ENCODE results near the gene KCNQ5.
A peak's percentile ranks its signal among the peaks of the same experiment; 100 is the strongest.

Gene KCNQ5

DNA sequence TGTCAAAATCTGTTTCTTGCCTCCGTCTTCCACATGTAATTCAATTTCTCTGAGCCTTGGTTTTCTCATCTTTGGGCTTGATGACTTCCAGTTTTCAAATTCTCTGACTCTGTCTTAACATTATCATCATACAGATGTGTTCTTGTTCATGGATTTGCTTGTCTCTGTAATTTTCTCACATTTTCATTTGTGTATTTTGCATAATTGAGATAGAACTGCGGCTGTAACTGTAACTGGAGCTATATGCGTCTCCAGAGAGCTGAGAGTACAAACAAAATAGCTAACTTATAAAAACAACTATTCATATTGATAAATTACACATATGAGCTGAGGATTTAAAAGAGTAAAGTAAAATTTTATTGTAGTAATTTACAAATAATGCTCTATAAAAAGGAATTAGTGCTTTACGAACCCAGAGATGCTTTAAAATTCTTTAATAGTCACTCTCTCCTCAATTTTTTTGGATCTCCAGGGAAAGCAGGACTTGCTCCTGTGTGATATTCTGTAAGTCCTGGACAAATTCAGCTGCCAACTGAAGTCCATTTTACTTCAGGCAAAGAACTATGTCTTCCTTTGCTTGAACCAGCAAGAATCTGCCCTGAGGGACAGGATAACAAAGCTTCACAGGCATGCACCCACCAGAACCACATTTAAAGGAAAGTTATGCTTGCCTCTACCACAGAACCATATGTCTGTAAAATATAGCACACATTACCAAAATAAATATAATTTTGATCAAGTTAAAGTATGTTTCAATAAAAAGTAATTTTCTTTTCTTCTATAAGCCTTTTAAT lies 315.1 kb downstream of the KCNQ5 start:
- no peak for DNase-seq (ENCODE audit: low read depth in 1 of 2, low spot score in 1 of 2)
- no peak for TF ChIP-seq JUND (IDR thresholded peaks at IDR 0.05; ENCODE audit: low read depth)
- in situ Hi-C loops (cut with HindIII; ENCODE audit: low pct_unique_long_range_greater_than_20kb, low sequenced_read_pairs): no loop called here

- no peak for TF ChIP-seq JUND (IDR thresholded peaks at IDR 0.05; ENCODE audit: low read depth)
- no peak for DNase-seq (ENCODE audit: low read depth in 1 of 2, low spot score in 1 of 2)
- in situ Hi-C loops (cut with HindIII; ENCODE audit: low pct_unique_long_range_greater_than_20kb, low sequenced_read_pairs): no loop called here
Observed at GRCh38 chr6:72938104-72938503, 316.2 kb downstream of the KCNQ5 start.

DNA sequence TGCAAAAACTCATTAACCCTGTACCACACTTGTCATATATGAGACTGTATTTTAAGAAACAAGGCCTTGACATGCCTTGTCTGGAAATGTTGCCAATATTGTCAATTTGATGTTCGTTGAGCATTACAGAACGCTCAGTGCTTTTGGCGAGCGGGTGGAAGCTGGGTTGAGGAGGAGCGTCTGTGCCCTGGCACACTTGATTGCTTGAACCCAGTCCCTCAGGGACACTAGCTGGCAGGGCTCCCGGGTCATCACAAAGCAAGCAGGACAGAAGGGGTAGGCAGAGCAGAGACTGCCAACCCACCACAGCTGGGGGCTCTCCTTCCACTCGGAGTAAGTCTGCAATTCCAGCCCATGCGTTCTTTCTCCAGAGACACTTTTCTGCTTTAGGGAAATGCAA lies 317.1 kb downstream of the KCNQ5 start:
- DNase-seq (ENCODE audit: low read depth in 1 of 2, low spot score in 1 of 2): no peak
- in situ Hi-C loops (cut with HindIII; ENCODE audit: low pct_unique_long_range_greater_than_20kb, low sequenced_read_pairs): no loop called here
- no peak for TF ChIP-seq JUND (IDR thresholded peaks at IDR 0.05; ENCODE audit: low read depth)

DNA sequence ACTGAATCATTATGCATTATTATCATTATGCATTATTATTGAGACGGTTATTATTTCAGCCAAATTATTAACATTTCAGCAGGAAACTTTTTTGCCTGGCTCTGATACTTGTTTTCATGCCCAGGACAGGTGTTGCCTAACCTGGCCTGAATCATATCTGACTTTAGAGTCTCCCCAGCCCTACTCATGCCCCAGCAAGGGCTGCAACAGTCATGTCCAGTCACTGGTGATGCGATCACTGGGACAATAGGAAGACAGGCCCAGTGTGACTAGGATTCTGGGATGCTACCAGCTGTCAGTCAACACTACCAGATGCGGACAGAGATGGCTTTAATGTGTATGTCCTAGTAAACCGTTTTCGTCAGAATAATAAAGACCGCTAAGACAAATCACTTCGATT lies 318.4 kb downstream of the KCNQ5 start:
- no peak for DNase-seq (ENCODE audit: low read depth in 1 of 2, low spot score in 1 of 2)
- TF ChIP-seq JUND (IDR thresholded peaks at IDR 0.05; ENCODE audit: low read depth): no peak
- in situ Hi-C loops (cut with HindIII; ENCODE audit: low pct_unique_long_range_greater_than_20kb, low sequenced_read_pairs): no loop called here

GRCh38 chr6:72941263-72941662 lies 319.4 kb downstream of the KCNQ5 start:
- in situ Hi-C loops (cut with HindIII; ENCODE audit: low pct_unique_long_range_greater_than_20kb, low sequenced_read_pairs): no loop called here
- DNase-seq (ENCODE audit: low read depth in 1 of 2, low spot score in 1 of 2): no peak
- no peak for TF ChIP-seq JUND (IDR thresholded peaks at IDR 0.05; ENCODE audit: low read depth)

DNA sequence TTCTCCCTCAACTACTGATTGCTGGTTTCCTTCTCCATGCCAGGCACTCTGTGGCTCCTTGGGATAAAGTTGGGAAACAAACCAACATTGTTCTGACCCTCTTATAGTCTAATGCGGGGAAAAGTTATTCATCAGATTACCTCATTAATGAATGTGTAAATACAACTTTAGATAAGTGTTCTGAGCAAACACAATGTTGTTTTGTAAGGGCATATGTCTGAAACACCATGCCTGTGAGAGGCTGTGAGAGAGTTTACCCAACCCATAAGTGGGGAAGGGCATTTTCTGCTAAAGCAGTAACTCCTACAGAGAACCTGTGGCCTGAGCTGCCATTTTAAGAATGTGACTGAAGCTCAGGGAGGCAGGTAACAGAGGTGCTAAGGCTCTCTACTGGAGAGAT lies 319.9 kb downstream of the KCNQ5 start:
- no peak for TF ChIP-seq JUND (IDR thresholded peaks at IDR 0.05; ENCODE audit: low read depth)
- no peak for DNase-seq (ENCODE audit: low read depth in 1 of 2, low spot score in 1 of 2)
- in situ Hi-C loops (cut with HindIII; ENCODE audit: low pct_unique_long_range_greater_than_20kb, low sequenced_read_pairs): no loop called here

- DNase-seq (ENCODE audit: low read depth in 1 of 2, low spot score in 1 of 2): no peak
- TF ChIP-seq JUND (IDR thresholded peaks at IDR 0.05; ENCODE audit: low read depth): no peak
- in situ Hi-C loops (cut with HindIII; ENCODE audit: low pct_unique_long_range_greater_than_20kb, low sequenced_read_pairs): no loop called here
Observed at GRCh38 chr6:72943699-72944098, 321.8 kb downstream of the KCNQ5 start.

- in situ Hi-C loops (cut with HindIII; ENCODE audit: low pct_unique_long_range_greater_than_20kb, low sequenced_read_pairs): no loop called here
- TF ChIP-seq JUND (IDR thresholded peaks at IDR 0.05; ENCODE audit: low read depth): no peak
- no peak for DNase-seq (ENCODE audit: low read depth in 1 of 2, low spot score in 1 of 2)
Observed at GRCh38 chr6:72944660-72945059, 322.8 kb downstream of the KCNQ5 start.

GRCh38 chr6:72946774-72947173 lies 324.9 kb downstream of the KCNQ5 start:
- in situ Hi-C loops (cut with HindIII; ENCODE audit: low pct_unique_long_range_greater_than_20kb, low sequenced_read_pairs): no loop called here
- no peak for TF ChIP-seq JUND (IDR thresholded peaks at IDR 0.05; ENCODE audit: low read depth)
- no peak for DNase-seq (ENCODE audit: low read depth in 1 of 2, low spot score in 1 of 2)

DNA sequence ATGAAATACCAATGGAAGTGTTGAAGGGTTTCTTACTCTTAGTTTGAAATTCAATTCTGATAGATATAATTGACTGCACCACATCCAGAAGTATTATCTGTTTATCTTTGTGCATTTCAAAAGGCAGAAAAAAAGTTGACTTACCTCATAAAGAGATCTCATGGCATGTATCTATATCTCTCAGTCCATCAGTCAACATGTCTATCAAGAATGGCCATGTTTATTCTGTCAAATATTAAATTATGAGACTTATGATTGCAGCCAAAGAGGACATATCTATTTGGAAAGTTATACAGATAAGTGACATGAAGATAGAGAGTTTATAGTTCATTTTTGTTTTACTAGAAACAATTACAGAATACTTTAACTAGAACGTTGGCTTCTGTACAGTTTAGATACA lies 325.7 kb downstream of the KCNQ5 start:
- 0 out of 2 replicates have a peak, but pooled peaks have one; percentile 16 for TF ChIP-seq JUND (IDR thresholded peaks at IDR 0.05; ENCODE audit: low read depth)
- no peak for DNase-seq (ENCODE audit: low read depth in 1 of 2, low spot score in 1 of 2)
- in situ Hi-C loops (cut with HindIII; ENCODE audit: low pct_unique_long_range_greater_than_20kb, low sequenced_read_pairs): no loop called here

DNA sequence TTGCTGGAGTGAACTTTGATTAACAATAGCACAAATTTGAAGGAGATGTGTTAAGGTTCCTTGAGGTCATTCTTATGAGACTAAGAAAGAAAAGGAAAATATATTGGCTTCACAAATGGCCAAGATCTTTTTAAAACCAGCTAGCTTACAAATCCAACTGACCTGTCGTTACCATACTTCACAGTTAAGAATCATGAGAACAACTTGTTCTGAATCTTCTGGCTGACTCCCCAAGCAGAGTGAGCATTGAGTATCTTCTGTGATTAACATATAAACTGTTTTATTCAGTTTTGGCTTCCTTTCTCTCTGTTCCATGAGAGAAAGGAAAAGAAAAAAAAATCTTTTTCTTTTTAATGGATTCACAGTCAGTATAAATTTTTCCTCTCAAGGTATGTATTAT lies 326.3 kb downstream of the KCNQ5 start:
- in situ Hi-C loops (cut with HindIII; ENCODE audit: low pct_unique_long_range_greater_than_20kb, low sequenced_read_pairs): no loop called here
- no peak for DNase-seq (ENCODE audit: low read depth in 1 of 2, low spot score in 1 of 2)
- no peak for TF ChIP-seq JUND (IDR thresholded peaks at IDR 0.05; ENCODE audit: low read depth)

- in situ Hi-C loops (cut with HindIII; ENCODE audit: low pct_unique_long_range_greater_than_20kb, low sequenced_read_pairs): no loop called here
- no peak for TF ChIP-seq JUND (IDR thresholded peaks at IDR 0.05; ENCODE audit: low read depth)
- no peak for DNase-seq (ENCODE audit: low read depth in 1 of 2, low spot score in 1 of 2)
Observed at GRCh38 chr6:72950114-72950860, 328.4 kb downstream of the KCNQ5 start.
